MV-4-11 (cell line): ENCODE measurements around the gene RIMS3.
"Not testable (repeated sequence)": the region's sequence is repeated elsewhere in the genome, so short reads cannot be mapped to it uniquely, and the experiment has no call there.

Experiments used
- DNase-seq: peaks from one replicate; lab custom pipeline; 2025; lab: John Stamatoyannopoulos, UW

RIMS3 gene

GRCh38 chr1:40665335-40666171 lies at the start of gene RIMS3:
TSS of gene RIMS3 (minus strand) at chr1:40665682. CDS start at chr1:40641925, 23,757 bp downstream.
- peak; percentile 64 for DNase-seq

GRCh38 chr1:40712997-40713396 lies 47.5 kb upstream of the RIMS3 start:
- peak; percentile 82 for DNase-seq

- DNase-seq, result no peak
Measured at GRCh38 chr1:40712405-40712944, 47.0 kb upstream of the RIMS3 start.

GRCh38 chr1:40711465-40712404 lies 46.3 kb upstream of the RIMS3 start:
- no peak for DNase-seq

- DNase-seq, result no peak
Measured at GRCh38 chr1:40710581-40711315, 45.3 kb upstream of the RIMS3 start.

- no peak for DNase-seq
Measured at GRCh38 chr1:40709802-40710278, 44.4 kb upstream of the RIMS3 start.

GRCh38 chr1:40709100-40709801 lies 43.8 kb upstream of the RIMS3 start:
- DNase-seq, result peak; percentile 92

- DNase-seq, result peak; percentile 83
Measured at GRCh38 chr1:40708750-40709099, 43.2 kb upstream of the RIMS3 start.

GRCh38 chr1:40706626-40707025 lies 41.1 kb upstream of the RIMS3 start:
- DNase-seq, result no peak

GRCh38 chr1:40704817-40705733 lies 39.6 kb upstream of the RIMS3 start:
- DNase-seq, result no peak

GRCh38 chr1:40703316-40703715 lies 37.8 kb upstream of the RIMS3 start:
- DNase-seq, result peak; percentile 73

GRCh38 chr1:40702810-40703209 lies 37.3 kb upstream of the RIMS3 start:
- not testable (repeated sequence) for DNase-seq

- no peak for DNase-seq
Measured at GRCh38 chr1:40701684-40702083, 36.2 kb upstream of the RIMS3 start.

GRCh38 chr1:40699787-40700186 lies 34.3 kb upstream of the RIMS3 start:
- DNase-seq, result no peak

GRCh38 chr1:40697436-40697835 lies 32.0 kb upstream of the RIMS3 start:
- DNase-seq, result no peak

GRCh38 chr1:40696294-40696693 lies 30.8 kb upstream of the RIMS3 start:
- no peak for DNase-seq

GRCh38 chr1:40694353-40694874 lies 28.9 kb upstream of the RIMS3 start:
- DNase-seq, result no peak

GRCh38 chr1:40693425-40693824 lies 27.9 kb upstream of the RIMS3 start:
- no peak for DNase-seq

GRCh38 chr1:40692429-40692895 lies 27.0 kb upstream of the RIMS3 start:
- no peak for DNase-seq
